Ramos (cell line): ENCODE measurements around the gene NMS.

ENCODE experiments used
- in situ Hi-C: fragments of 300-500 bp; cut with MboI; formaldehyde crosslinking; loops from one replicate; pipeline ENCODE4 v1.14.3; 2022; ENCODE audit warnings: low sequenced_read_pairs; ENCODE audit not compliant: unreplicated experiment

Gene NMS

GRCh38 chr2:100483895-100484294 is 13.6 kb downstream of the NMS start:
- in situ Hi-C loops = no loop called here

GRCh38 chr2:100484390-100484789 is 14.1 kb downstream of the NMS start:
- in situ Hi-C loops = no loop called here

DNA sequence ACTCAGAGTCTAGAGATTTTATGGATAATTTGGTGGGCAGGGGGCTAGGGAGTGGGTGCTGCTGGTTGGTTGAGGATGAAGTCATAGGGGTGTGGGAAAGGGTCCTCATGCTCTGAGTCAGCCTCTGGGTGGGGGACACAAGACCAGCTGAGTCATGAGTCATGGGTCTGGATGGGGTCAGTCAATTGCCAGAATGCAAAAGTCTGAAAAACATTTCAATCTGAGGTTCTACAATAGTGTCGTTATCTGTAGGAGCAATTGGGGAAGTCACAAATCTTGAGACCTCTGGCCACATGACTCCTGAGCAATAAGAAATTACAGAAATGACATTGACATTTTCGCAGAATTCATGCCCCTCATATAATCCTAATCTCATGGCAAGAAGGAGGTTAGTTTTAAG is 15.1 kb downstream of the NMS start:
- in situ Hi-C loops = no loop called here

DNA sequence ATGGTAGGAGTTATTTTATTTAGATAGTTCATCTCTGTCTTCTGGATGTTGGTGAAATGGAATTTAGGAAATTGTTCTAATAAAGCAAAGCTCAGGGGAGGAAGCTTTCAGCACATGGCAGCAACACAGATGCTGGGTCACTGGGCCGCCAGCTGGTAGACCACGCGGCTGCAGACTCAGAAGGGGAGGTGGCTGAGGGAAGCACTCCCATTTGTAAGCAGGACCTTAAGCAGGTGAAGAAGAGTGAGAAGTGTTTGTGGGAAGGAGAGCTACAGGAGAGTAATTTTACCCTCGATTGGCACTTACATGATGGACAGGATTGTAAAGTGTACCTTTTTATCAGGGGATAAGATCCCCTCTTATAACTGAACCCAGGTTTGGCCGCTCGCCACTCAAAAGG is 24.4 kb downstream of the NMS start:
- in situ Hi-C loops = no loop called here

DNA sequence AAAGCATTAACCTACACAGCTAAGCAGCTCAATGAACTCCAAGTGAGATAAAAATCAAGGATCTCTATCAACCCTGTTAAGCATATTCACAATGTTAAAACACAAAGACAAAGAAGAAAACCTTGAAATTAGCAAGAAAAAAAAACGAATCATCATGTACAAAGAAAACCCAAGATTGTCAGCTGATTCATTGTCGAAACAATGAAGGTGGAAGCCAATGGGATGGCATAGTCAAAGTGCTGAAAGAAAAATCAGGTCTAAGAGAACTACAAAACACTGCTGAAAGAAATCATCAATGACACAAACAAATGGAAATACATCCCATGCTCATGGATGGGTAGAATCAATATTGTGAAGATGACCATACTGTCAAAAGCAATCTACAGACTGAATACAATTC is 32.5 kb downstream of the NMS start:
- in situ Hi-C loops = no loop called here

DNA sequence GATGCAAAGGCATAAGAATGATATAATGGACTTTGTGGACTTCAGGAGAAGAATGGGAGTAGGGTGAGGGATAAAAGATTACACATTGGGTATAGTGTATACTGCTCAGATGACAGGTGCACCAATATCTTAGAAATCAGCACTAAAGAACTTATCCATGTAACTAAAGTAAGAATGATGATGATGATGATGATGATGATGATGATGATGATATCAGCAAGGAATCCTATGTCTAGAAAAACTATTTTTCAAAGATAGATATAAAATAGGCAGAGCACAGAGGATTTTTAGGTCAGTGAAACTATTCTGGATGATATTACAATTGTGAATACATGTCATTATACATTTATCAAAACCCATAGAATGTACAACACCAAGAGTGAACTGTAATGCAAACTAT is 34.3 kb downstream of the NMS start:
- in situ Hi-C loops = no loop called here

DNA sequence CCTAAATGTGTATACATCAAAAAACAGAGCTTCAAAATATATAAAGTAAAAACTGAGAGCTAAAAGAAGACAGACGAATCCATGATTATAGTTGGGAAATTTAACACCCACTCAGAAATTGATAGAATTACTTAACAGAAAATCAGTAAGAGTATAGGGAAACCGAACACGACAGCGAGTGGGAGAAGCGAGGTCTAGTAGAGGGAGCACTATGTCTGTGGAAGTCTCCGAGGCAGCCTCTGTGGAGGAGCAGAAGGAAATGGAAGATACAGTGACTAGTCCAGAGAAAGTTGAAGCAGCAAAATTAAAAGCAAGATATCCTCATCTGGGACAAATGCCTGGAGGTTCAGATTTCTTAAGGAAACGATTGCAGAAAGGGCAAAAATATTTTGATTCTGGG is 38.8 kb downstream of the NMS start:
- in situ Hi-C loops = no loop called here

DNA sequence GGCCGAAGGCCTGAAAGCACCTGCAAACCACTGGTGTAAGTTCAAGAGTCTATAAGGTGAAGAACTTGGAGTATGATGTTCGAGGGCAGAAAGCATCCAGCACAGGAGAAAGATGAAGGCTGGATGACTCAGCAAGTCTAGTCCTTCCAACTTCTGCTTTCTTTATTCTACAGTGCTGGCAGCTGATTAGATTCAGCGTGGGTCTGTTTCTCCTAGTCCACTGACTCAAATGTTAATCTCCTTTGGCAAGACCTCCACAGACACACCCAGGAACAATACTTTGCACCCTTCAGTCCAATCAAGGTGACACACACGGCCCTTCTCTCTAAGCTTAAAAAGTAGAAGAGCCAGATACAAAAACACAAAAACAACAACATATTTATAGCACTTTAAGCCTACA is 43.4 kb downstream of the NMS start:
- in situ Hi-C loops = no loop called here

- in situ Hi-C loops = no loop called here
Measured at GRCh38 chr2:100517556-100517955, 47.3 kb downstream of the NMS start.

- in situ Hi-C loops = no loop called here
Measured at GRCh38 chr2:100518801-100519200, 48.5 kb downstream of the NMS start.

DNA sequence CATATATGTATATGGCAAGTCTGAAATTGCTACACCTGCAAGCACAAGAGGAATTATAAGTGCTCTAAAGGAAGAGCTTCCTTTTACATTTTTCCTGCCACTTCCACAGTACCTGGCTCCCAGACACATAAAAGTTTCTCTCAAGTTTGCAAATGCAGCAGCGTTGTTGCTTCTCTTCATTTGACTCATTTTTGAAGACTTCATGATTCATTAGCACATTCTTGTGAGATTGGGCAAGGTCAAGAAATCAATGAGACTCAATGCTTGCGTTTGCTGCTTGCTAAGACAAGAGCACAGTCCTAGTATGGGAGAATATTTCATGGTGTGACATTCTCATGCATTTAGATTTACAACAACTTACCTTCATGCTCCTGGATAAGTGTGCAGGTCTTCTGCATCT is 49.9 kb downstream of the NMS start:
- in situ Hi-C loops = no loop called here

DNA sequence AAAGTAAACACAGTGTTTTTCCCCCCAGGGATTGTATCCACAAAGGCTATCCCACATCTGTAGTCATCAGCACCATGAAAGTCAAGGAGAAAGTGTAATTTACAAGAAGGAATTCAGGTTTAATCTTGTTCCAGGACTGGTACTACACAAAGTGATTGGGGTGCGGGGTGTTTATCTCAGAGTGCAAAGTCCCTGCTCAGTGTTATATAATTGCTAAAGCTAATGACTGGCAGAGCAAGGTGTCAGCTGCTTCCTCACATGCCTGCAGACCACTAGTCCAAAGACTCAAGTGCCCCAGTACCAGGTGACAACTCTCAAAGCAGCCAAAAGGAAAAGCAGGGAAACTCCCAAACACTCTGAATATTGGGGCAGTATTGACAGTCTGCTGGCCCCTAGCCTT is 52.1 kb downstream of the NMS start:
- in situ Hi-C loops = no loop called here

DNA sequence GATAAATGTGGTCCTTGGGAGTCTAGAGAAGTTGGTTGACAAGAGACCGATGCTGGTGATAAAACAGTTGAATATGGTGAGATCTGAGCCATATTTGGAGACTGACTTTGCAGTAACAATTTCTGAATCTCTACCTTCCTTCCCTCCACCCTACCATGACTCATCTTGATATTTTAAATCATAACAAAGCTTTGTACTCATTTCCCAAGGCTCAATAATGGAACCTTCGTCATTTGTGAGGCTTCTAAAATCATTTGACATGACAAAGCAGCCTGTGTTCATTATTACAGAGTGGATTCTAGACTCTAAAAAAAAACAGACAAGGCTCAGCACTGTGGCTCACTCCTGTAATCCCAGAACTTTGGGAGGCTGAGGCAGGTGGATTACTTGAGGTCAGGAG is 54.0 kb downstream of the NMS start:
- in situ Hi-C loops = no loop called here

- in situ Hi-C loops = no loop called here
Measured at GRCh38 chr2:100526868-100527267, 56.6 kb downstream of the NMS start.

DNA sequence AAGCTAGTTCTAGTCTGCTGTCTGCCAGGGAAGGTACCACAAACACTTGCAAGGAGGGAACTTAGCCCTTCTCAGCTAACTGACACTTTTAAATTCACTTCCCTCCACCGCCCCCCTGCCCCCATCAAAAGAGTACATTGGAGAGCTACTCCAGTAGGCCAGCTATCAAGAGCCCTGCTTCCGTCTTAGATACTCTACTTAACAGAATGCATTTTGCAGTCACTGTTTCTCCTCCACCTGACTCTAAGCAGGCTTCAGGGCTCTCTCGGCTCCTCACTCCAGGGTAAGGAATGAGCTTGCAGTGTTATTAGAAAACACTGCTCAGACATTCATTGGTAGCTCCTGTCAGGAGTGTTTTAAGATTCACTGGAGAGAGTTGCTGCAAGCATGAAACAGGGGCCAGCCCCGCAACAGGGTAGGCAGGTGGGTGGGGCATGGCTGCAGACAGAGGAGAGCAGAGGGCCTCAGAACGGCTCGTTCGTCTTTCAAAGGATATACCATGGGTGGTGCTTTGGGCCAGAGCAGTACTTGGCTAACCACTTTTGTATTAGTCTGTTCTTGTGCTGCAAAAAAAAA is 57.2 kb downstream of the NMS start:
- in situ Hi-C loops = no loop called here

- in situ Hi-C loops = no loop called here
Measured at GRCh38 chr2:100529176-100529575, 58.9 kb downstream of the NMS start.

GRCh38 chr2:100529900-100530299 is 59.6 kb downstream of the NMS start:
- in situ Hi-C loops = no loop called here
